Measurements from ENCODE around the gene UBE2B.

DNA sequence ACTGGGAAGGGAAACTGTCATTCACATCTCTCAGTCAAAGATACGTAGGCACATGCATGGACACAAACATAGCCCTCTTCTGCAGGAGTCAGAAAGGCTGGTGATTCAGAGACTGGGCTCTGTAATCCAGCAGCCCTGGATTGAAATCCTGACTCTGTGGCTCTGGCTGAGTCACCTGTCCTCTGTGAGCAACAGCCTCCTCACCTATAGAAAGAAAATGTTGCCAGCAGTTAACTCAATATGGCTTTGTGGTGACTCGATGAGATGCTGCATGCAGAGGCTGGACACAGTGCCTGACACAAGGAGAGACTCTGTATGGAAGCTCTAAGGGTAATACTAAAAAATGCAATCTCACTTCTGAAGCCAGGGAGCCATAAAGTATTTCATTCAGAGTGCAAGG is 64.2 kb downstream of the UBE2B start:
- TF ChIP-seq, protein P1, sequence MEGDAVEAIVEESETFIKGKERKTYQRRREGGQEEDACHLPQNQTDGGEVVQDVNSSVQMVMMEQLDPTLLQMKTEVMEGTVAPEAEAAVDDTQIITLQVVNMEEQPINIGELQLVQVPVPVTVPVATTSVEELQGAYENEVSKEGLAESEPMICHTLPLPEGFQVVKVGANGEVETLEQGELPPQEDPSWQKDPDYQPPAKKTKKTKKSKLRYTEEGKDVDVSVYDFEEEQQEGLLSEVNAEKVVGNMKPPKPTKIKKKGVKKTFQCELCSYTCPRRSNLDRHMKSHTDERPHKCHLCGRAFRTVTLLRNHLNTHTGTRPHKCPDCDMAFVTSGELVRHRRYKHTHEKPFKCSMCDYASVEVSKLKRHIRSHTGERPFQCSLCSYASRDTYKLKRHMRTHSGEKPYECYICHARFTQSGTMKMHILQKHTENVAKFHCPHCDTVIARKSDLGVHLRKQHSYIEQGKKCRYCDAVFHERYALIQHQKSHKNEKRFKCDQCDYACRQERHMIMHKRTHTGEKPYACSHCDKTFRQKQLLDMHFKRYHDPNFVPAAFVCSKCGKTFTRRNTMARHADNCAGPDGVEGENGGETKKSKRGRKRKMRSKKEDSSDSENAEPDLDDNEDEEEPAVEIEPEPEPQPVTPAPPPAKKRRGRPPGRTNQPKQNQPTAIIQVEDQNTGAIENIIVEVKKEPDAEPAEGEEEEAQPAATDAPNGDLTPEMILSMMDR (IDR thresholded peaks at IDR 0.05; ENCODE audit: poor library complexity) = no peak
- TF ChIP-seq EZH2 (IDR thresholded peaks at IDR 0.05; ENCODE audit: borderline replicate concordance) (no peak), EZH2phosphoT487 (IDR thresholded peaks at IDR 0.05; ENCODE audit: low read depth, severe bottlenecking, unreplicated experiment) (no peak)
